ENCODE results near the gene RGP1. TPM values are rescaled to one million over a fixed set of nuclear protein-coding genes. Genes with fewer than 3 reads are reported as not detected.

RGP1 gene
- total and polyA plus RNA-seq, 9 of the 15 experiments (the other 6 are each of a cell fraction or from before 2014, with no cell fraction given): 0.42 to 13.8 (median 6.7) TPM

- in situ Hi-C loops (cut with MboI): loop anchor here (10.0 kb wide), 1 partner anchor 92 kb away; no protein-coding TSS in a partner anchor
- ChIA-PET CTCF (ENCODE audit: low intra/inter-chr PET ratio) (no interaction called here), POLR2A (interaction anchor here (0.6 to 0.7 kb wide), 2 partner anchors 9 to 57 kb away, joined by 3 read pairs; no protein-coding TSS in a partner anchor)
- DNase-seq (ENCODE audit: extremely low read depth in 1 of 4, low spot score in 3 of 4): no peak
- peaks cover 9 to 16% of the 10 kb centered on the region in 2 experiments; a peak in 4 of 5 replicates for H3K4me1 ChIP-seq (replicated peaks in 1 of 2; ENCODE audit: control insufficient read depth in 2 of 2, insufficient read depth in 2 of 2, low read length in 2 of 2)
- intact Hi-C loops (cut with micrococcal nuclease): no loop called here
- H2AFZ ChIP-seq (ENCODE audit: low read depth, low read length): no peak overlapping the region
- H3K36me3 ChIP-seq (ENCODE audit: control insufficient read depth, insufficient read depth, low read length): peaks cover 9% of the 10 kb centered on the region; the same call in 2 of the 3 replicates
- H3K9ac ChIP-seq (ENCODE audit: insufficient read depth in 1 of 2, low read depth in 2 of 2, low read length in 2 of 2): no peak overlapping the region
- no peaks in the 10 kb centered on the region for H4K20me1 ChIP-seq (replicated peaks; ENCODE audit: control insufficient read depth, insufficient read depth, low read length)
- ATAC-seq: no peak
- FAIRE-seq: no peak
- H3K27me3 ChIP-seq (ENCODE audit: control insufficient read depth in 2 of 2, insufficient read depth in 2 of 2, low read length in 2 of 2): no peaks in the 10 kb centered on the region
- no peaks in the 10 kb centered on the region for H3K9me3 ChIP-seq (replicated peaks; ENCODE audit: control insufficient read depth, insufficient read depth, low read depth, low read length)
- no peak for TF ChIP-seq RBBP5 (IDR thresholded peaks at IDR 0.05; ENCODE audit: borderline replicate concordance, insufficient read depth, low read length, poor library complexity, severe bottlenecking)
- no peak for TF ChIP-seq ZNF133 (CRISPR knock-in tag; IDR thresholded peaks at IDR 0.05)
- no peak for TF ChIP-seq NR4A1 (CRISPR knock-in tag; IDR thresholded peaks at IDR 0.05)
- no peak for TF ChIP-seq NR4A1 (tag; IDR thresholded peaks at IDR 0.05)
- no peak for TF ChIP-seq POLR2AphosphoS2 (IDR thresholded peaks at IDR 0.05; ENCODE audit: low read length)
- TF ChIP-seq GATAD2A (IDR thresholded peaks at IDR 0.05): no peak
- TF ChIP-seq, protein P1, sequence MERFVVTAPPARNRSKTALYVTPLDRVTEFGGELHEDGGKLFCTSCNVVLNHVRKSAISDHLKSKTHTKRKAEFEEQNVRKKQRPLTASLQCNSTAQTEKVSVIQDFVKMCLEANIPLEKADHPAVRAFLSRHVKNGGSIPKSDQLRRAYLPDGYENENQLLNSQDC (CRISPR knock-in tag; IDR thresholded peaks at IDR 0.05): no peak
- no peak for TF ChIP-seq ZNF143 (CRISPR knock-in tag; IDR thresholded peaks at IDR 0.05)
- no peak for TF ChIP-seq ZNF217 (CRISPR knock-in tag; IDR thresholded peaks at IDR 0.05)
- no peak for TF ChIP-seq TRIM24 (IDR thresholded peaks at IDR 0.05)
- no peak for TF ChIP-seq PCBP2 (IDR thresholded peaks at IDR 0.05; ENCODE audit: low read depth, low read length, poor library complexity, severe bottlenecking)
- TF ChIP-seq SAP30 (IDR thresholded peaks at IDR 0.05; ENCODE audit: borderline replicate concordance, insufficient read depth, low read depth, low read length, poor library complexity, severe bottlenecking): no peak
- TF ChIP-seq NR0B1 (IDR thresholded peaks at IDR 0.05; ENCODE audit: partially characterized antibody): no peak
- TF ChIP-seq ZNF274 (IDR thresholded peaks at IDR 0.05; ENCODE audit: borderline replicate concordance, low read depth, low read length): no peak
- H3K27ac ChIP-seq (ENCODE audit: extremely low read depth, low read depth, low read length): no peak overlapping the region
- no TSS peak for BruUV-seq (replicated peaks)
- WGBS (ENCODE audit: insufficient coverage, low coverage, missing lambda C conversion rate): 91% methylated on average over 10 of the region's 14 CpGs
- no peaks in the 10 kb centered on the region for H3K79me2 ChIP-seq (ENCODE audit: control insufficient read depth, insufficient read depth, low read length)
- H3K4me2 ChIP-seq (ENCODE audit: insufficient read depth, low read length): no peak overlapping the region
- H3K4me3 ChIP-seq: no peak overlapping the region
- no peaks in the 10 kb centered on the region for H3K9me1 ChIP-seq (ENCODE audit: control insufficient read depth, insufficient read depth, low read length)
These were observed 43.7 kb downstream of the RGP1 start for GRCh38 chr9:35792826-35793225.
